ENCODE data around the gene MAP3K21. TPM values are rescaled to one million over a fixed set of nuclear protein-coding genes. Genes with fewer than 3 reads are reported as not detected.
A peak's percentile ranks its signal among the peaks of the same experiment; 100 is the strongest.

Gene MAP3K21
- polyA plus RNA-seq, 3 donors: 21.8 to 33.0 (median 24.6) TPM

- no peak for DNase-seq (ENCODE audit: extremely low read depth in 1 of 11, low read depth in 9 of 11, low spot score in 4 of 11)
These were observed 11.7 kb upstream of the MAP3K21 start for GRCh38 chr1:233315718-233316301.

DNA sequence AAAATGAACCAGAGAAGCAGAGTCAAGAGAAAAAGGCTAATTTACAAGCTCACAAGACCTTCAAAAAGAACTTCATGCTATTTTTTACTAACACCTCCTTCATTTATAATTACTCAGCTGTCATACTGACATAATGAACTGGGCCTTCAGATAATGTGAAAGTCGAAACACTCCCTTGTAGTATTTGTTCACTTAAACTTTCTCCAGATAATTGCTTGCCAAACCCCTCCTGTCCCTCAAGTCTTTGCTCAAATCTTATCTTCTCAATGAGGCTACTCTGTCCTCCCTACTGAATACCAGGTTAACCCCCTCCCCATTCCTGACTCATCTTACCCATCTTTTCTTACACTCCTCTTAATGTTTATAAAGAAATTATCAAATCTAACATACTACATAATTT, 11.1 kb upstream of the MAP3K21 start:
- DNase-seq (ENCODE audit: extremely low read depth in 1 of 11, low read depth in 9 of 11, low spot score in 4 of 11): no peak

- no peak for DNase-seq (ENCODE audit: extremely low read depth in 1 of 11, low read depth in 9 of 11, low spot score in 4 of 11)
These were observed 8.3 kb upstream of the MAP3K21 start for GRCh38 chr1:233319272-233319671.

GRCh38 chr1:233320023-233320422, 7.5 kb upstream of the MAP3K21 start:
- no peak for DNase-seq (ENCODE audit: extremely low read depth in 1 of 11, low read depth in 9 of 11, low spot score in 4 of 11)

- DNase-seq (ENCODE audit: extremely low read depth in 1 of 11, low read depth in 9 of 11, low spot score in 4 of 11): no peak
These were observed 3.8 kb upstream of the MAP3K21 start for GRCh38 chr1:233323718-233324117.

GRCh38 chr1:233326319-233326718, 1.2 kb upstream of the MAP3K21 start:
- DNase-seq (ENCODE audit: extremely low read depth in 1 of 11, low read depth in 9 of 11, low spot score in 4 of 11): no peak

GRCh38 chr1:233326811-233327650, 493 bp upstream of the MAP3K21 start:
- peak in 10 of 11 donors; percentile 54 to 87 (median 74) for DNase-seq (ENCODE audit: extremely low read depth in 1 of 11, low read depth in 9 of 11, low spot score in 4 of 11)

DNA sequence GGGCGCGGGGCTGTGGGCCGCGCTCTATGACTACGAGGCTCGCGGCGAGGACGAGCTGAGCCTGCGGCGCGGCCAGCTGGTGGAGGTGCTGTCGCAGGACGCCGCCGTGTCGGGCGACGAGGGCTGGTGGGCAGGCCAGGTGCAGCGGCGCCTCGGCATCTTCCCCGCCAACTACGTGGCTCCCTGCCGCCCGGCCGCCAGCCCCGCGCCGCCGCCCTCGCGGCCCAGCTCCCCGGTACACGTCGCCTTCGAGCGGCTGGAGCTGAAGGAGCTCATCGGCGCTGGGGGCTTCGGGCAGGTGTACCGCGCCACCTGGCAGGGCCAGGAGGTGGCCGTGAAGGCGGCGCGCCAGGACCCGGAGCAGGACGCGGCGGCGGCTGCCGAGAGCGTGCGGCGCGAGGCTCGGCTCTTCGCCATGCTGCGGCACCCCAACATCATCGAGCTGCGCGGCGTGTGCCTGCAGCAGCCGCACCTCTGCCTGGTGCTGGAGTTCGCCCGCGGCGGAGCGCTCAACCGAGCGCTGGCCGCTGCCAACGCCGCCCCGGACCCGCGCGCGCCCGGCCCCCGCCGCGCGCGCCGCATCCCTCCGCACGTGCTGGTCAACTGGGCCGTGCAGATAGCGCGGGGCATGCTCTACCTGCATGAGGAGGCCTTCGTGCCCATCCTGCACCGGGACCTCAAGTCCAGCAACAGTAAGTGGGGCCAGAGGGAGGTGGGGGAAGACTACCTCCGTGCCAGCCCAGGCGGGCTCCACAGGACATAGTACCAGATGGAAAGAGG, 808 bp downstream of the MAP3K21 start:
- DNase-seq (ENCODE audit: extremely low read depth in 1 of 11, low read depth in 9 of 11, low spot score in 4 of 11): no peak

GRCh38 chr1:233331676-233332519, 4.4 kb downstream of the MAP3K21 start:
- no peak for DNase-seq (ENCODE audit: extremely low read depth in 1 of 11, low read depth in 9 of 11, low spot score in 4 of 11)

DNA sequence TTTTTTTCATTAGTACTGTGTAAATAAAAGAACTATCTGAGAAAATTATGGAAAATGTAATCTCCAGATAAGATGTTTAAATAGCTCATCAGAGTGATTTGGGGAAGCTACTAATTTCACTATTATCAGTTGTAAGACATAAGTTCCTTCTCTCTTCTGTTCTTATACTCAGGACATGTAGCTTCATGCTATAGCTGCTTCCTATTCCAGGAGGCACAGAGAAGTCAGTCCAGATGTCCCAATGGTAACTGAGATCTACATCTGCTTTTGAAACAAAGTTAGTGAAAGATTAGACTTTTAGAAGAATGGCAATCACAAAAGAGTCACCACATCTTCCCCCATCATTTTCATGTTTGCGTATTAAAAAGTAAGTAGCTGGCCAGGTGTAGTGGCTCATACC, 5.6 kb downstream of the MAP3K21 start:
- DNase-seq (ENCODE audit: extremely low read depth in 1 of 11, low read depth in 9 of 11, low spot score in 4 of 11): no peak

DNA sequence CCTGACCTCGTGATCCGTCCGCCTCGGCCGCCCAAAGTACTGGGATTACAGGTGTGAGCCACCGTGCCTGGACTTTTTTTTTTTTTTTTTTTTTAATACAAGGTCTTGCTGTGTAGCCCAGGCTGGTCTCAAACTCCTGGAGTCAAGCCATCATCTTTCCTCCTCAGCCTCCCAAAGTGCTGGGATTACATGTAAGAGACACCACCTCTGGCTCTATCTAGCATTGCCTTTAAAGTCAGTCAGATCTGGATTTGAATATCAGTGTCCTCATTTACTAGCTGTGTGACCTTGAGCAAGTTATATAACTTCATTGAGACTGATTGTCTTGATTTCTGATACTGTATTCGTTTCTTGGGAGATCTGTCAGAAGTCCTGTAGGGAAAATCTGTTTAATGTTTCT, 6.6 kb downstream of the MAP3K21 start:
- DNase-seq (ENCODE audit: extremely low read depth in 1 of 11, low read depth in 9 of 11, low spot score in 4 of 11): no peak

- DNase-seq (ENCODE audit: extremely low read depth in 1 of 11, low read depth in 9 of 11, low spot score in 4 of 11): no peak
These were observed 9.3 kb downstream of the MAP3K21 start for GRCh38 chr1:233336554-233337456.

DNA sequence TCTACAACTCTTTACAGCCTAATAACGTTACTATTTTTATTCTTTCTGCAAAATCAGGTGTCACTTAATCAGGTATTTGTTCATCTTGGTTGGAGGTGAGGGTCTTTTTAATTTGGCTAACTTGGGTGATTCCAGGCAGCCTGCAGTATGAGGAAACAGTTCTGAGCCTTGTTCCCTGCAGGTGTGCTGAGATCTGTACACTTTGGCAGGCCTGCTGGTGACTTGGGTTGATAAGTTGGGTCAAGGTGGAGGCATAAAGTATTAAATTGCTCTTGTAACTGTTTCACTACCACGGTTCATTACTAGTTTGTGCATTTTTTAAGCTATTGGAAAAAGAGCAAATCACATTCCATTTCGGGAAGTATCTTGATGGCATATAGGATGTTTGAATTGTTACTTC, 10.0 kb downstream of the MAP3K21 start:
- no peak for DNase-seq (ENCODE audit: extremely low read depth in 1 of 11, low read depth in 9 of 11, low spot score in 4 of 11)

GRCh38 chr1:233338102-233338501, 10.6 kb downstream of the MAP3K21 start:
- DNase-seq (ENCODE audit: extremely low read depth in 1 of 11, low read depth in 9 of 11, low spot score in 4 of 11): no peak

DNA sequence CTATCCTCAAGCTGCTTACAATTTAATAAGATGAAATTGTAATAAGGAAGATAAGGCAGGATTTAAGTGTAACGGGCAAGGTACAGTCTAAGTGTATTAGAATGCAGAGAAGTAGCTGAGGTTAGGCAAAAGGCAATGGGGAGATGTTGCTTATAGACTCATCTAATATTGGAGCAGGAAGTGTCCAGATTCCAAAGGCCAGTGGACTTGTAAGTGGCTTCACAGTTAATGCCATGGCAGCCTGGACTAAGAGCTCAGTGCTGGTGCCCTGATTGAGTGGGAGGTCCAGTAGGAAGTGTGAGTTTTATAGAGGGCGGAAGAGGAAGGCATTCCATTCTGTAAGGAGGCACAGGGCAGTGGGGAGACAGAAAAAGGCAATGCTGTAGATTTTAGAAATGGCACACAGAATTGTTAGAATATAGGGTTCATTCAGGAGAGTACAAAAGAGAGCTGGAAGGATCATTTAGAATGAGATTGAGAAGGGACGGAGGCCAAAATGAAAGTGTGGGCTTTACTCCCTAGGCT, 12.6 kb downstream of the MAP3K21 start:
- no peak for DNase-seq (ENCODE audit: extremely low read depth in 1 of 11, low read depth in 9 of 11, low spot score in 4 of 11)

DNA sequence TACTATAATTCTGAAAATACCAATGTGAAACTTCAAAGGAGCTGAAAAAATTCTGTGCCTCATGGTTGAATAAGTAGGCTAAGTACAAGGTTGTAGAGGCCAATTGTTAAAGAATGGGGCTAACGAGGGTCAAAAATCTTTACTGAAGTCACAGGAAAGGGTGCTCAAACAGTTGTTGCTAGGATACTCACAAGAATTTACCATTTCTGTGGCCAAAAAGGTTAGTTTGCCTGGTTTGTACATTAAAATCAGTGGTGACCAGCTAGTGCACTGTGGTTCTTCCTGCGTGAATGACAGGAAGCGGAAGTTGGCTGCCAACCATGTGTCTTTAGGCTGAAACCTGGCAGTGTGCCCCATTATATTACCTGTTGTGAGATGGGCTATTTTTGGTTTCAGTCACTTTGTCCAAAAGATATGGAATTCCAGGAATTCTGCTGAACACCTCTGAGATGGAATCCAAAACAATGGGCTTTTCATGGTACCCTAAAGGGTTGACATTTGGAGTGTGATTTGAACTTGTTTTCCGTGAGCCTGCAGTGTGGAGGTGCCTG, 13.5 kb downstream of the MAP3K21 start:
- DNase-seq (ENCODE audit: extremely low read depth in 1 of 11, low read depth in 9 of 11, low spot score in 4 of 11): no peak

DNA sequence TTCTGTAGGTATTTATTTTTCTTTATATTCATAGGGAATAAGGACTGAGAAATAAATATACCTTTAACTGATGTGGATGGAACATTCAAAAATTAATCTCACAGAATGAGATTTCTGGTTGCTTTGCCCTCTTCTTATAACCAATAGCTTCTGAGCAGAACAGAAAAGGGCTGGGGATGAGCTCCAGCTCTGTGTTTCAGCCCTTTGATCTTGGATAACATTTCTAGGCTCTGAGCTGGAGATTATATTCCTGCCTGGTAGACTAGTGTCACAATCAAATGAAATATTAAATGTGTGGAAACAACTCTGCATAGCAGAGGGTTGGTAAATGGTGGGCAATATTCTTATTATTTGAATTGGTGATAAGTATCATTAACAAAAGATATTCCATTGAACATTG, 14.6 kb downstream of the MAP3K21 start:
- no peak for DNase-seq (ENCODE audit: extremely low read depth in 1 of 11, low read depth in 9 of 11, low spot score in 4 of 11)

DNA sequence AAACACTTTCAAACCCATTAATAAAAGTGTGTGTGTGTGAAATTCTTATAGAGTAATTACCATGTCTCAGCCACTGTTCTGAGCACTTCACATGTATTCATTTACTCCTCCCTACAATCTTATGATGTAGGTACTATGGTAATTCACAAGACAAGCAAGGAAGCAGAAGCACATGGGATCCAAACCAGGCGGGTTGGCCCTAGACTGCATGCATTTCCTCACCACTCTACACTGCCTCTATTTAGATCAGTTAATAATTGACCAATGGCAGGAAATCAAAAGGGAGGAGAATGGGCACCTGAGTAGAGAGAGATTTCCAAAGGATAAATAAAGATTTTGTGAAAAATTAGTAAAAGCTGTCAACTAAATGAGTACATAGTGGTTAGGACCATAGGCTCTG, 15.7 kb downstream of the MAP3K21 start:
- no peak for DNase-seq (ENCODE audit: extremely low read depth in 1 of 11, low read depth in 9 of 11, low spot score in 4 of 11)

Measured in renal cortex interstitium (tissue), 11 donors.